Suprapubic skin (tissue), 3 donors: ENCODE measurements around the gene PLIN4.

Source experiments
- EP300 ChIP-seq: sonication (generic); formaldehyde crosslinking; IDR thresholded peaks from one replicate; pipeline ENCODE4 v1.6.1; 2017; ENCODE audit warnings: antibody characterized with exemption
- POLR2A ChIP-seq, 2 donors: fragments of 450-650 bp; IDR thresholded peaks; one replicate each; pipeline ENCODE4 v1.6.1; 2017; ENCODE audit warnings: antibody characterized with exemption in 2 of 2, mild to moderate bottlenecking in 2 of 2, moderate library complexity in 2 of 2
- TF ChIP-seq, protein P1 (sequence below), 2 donors: fragments of 200-600 bp in 1 of 2; fragments of 450-650 bp in 1 of 2; sonication (generic) in 1 of 2; IDR thresholded peaks; one replicate each; pipeline ENCODE4 v1.5.1; 2016 to 2019; ENCODE audit warnings: antibody characterized with exemption in 2 of 2, mild to moderate bottlenecking in 1 of 2, moderate library complexity in 1 of 2

DNA sequence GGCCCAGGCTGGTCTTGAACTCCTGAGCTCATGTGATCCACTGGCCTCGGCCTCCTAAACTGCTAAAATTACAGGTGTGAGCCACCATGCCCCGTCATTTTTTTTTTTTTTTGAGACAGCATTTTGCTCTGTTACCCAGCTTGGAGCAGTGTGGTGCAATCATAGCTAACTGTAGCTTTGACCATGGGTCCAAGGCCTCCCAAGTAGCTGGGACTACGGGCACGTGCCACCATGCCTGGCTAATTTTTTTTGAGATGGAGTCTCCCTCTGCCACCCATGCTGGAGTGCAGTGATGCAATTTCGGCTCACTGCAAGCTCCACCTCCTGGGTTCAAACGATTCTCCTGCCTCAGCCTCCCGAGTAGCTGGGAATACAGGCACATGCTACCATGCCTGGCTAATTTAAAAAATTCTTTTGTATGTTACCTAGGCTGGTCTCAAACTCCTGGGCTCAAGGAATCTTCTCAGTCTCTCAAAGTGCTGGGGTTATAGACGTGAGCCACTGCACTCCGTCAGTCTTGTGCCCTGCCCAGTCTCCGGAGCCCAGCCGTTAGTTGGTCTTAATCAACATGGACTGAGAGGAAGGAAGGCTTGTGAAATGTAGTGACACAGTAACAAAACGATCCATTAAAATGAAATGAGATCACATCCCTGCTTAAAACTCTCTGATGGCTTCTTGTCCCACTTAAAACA is 23.0 kb upstream of the PLIN4 start:
- TF ChIP-seq, protein P1, sequence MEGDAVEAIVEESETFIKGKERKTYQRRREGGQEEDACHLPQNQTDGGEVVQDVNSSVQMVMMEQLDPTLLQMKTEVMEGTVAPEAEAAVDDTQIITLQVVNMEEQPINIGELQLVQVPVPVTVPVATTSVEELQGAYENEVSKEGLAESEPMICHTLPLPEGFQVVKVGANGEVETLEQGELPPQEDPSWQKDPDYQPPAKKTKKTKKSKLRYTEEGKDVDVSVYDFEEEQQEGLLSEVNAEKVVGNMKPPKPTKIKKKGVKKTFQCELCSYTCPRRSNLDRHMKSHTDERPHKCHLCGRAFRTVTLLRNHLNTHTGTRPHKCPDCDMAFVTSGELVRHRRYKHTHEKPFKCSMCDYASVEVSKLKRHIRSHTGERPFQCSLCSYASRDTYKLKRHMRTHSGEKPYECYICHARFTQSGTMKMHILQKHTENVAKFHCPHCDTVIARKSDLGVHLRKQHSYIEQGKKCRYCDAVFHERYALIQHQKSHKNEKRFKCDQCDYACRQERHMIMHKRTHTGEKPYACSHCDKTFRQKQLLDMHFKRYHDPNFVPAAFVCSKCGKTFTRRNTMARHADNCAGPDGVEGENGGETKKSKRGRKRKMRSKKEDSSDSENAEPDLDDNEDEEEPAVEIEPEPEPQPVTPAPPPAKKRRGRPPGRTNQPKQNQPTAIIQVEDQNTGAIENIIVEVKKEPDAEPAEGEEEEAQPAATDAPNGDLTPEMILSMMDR (IDR thresholded peaks at IDR 0.05) = no peak
- no peak for TF ChIP-seq POLR2A (IDR thresholded peaks at IDR 0.05)
- TF ChIP-seq EP300 = no peak
